ENCODE measurements around the gene STAP1. TPM values are rescaled to one million over a fixed set of nuclear protein-coding genes. Genes with fewer than 3 reads are reported as not detected.
"Not testable (repeated sequence)": the region's sequence is repeated elsewhere in the genome, so short reads cannot be mapped to it uniquely, and the experiment has no call there.

Gene STAP1
- total and polyA plus RNA-seq, 8 donors: 0.10 to 0.50 (median 0.24) TPM; not detected in 1

DNA sequence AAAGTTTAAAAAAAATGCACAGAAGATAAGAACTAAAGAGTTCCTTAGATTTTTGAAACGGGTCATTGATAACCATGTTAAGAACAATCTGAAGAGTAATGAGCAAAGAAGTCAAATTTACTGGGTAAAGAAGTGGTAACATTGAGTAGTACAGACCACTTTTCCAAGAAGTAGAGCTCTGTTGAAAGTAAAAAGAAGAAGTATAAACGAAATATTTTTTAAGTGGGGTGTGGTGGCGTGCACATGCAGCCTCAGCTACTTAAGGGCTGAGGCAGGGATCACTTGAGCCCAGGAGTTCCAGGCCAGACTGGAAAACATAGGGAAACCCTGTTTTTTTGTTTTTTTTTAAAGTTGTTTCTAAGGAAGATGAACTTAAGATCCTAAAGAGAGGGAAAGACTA, 74.0 kb downstream of the STAP1 start:
- TF ChIP-seq, protein P1, sequence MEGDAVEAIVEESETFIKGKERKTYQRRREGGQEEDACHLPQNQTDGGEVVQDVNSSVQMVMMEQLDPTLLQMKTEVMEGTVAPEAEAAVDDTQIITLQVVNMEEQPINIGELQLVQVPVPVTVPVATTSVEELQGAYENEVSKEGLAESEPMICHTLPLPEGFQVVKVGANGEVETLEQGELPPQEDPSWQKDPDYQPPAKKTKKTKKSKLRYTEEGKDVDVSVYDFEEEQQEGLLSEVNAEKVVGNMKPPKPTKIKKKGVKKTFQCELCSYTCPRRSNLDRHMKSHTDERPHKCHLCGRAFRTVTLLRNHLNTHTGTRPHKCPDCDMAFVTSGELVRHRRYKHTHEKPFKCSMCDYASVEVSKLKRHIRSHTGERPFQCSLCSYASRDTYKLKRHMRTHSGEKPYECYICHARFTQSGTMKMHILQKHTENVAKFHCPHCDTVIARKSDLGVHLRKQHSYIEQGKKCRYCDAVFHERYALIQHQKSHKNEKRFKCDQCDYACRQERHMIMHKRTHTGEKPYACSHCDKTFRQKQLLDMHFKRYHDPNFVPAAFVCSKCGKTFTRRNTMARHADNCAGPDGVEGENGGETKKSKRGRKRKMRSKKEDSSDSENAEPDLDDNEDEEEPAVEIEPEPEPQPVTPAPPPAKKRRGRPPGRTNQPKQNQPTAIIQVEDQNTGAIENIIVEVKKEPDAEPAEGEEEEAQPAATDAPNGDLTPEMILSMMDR (IDR thresholded peaks at IDR 0.05): no peak
- intact Hi-C loops (cut with DNase I): no loop called here
- peaks cover 0 to 88% of the 10 kb centered on the region in 2 donors for H3K36me3 ChIP-seq

DNA sequence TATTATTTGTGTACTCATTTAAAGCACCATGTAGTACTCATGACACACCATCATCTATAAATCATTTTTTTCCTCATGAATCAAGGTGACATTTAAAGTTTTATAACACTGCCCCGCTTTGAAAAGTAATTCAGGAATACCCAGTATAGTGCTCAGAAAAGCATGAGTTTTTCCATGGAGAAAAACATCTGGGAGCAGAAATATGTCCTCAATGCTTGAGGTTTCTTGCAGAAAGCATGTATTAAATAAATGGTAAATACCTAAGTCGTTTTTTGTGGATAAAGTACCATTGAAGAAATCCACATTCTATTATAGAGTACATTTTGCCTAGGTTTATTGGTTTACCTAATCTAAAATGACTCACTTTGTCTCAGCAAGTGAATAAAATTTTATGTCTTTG, 76.2 kb downstream of the STAP1 start:
- Histone ChIP-seq H3K27ac (no peak overlapping the region), H3K9me3 (no peaks in the 10 kb centered on the region), H3K27me3 (no peaks in the 10 kb centered on the region), H3K36me3 (peaks cover 0 to 85% of the 10 kb centered on the region in 2 donors), H3K4me3 (no peak overlapping the region), H3K4me1 (no peaks in the 10 kb centered on the region)
- no peak for DNase-seq
- intact Hi-C loops (cut with DNase I): no loop called here
- no peak for ATAC-seq
- TF ChIP-seq, protein P1 (IDR thresholded peaks at IDR 0.05): no peak

More for the DNA sequence above, 74.0 kb downstream of the STAP1 start:
- no peak for DNase-seq
- peak; percentile 44 for ATAC-seq
- Histone ChIP-seq H3K4me3 (no peak overlapping the region), H3K27ac (no peak overlapping the region), H3K27me3 (no peaks in the 10 kb centered on the region), H3K4me1 (no peaks in the 10 kb centered on the region), H3K9me3 (no peaks in the 10 kb centered on the region)

DNA sequence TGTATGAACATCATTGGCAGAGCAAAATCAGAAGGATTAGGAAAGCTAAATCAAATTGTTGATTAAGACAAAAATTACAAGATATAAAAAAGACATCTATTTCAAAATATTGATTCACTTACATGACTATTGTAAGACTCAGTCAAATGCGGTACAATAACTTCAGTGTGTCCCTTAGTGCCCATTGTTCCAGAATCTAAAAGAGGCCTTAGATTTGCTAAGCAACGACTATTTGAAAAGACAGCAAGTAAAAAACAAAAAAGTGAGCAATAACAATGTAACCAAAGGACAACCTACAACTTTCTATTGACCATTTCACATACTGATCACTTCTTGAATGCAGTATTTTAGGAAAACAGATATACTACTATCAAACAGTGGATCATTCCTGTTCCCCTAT, 76.8 kb downstream of the STAP1 start:
- Histone ChIP-seq H3K9me3 (no peaks in the 10 kb centered on the region), H3K4me1 (no peaks in the 10 kb centered on the region), H3K36me3 (peaks cover 0 to 80% of the 10 kb centered on the region in 2 donors), H3K27me3 (no peaks in the 10 kb centered on the region), H3K4me3 (no peak overlapping the region), H3K27ac (no peak overlapping the region)
- intact Hi-C loops (cut with DNase I): no loop called here
- ATAC-seq: no peak
- TF ChIP-seq, protein P1 (IDR thresholded peaks at IDR 0.05): no peak
- no peak for DNase-seq

DNA sequence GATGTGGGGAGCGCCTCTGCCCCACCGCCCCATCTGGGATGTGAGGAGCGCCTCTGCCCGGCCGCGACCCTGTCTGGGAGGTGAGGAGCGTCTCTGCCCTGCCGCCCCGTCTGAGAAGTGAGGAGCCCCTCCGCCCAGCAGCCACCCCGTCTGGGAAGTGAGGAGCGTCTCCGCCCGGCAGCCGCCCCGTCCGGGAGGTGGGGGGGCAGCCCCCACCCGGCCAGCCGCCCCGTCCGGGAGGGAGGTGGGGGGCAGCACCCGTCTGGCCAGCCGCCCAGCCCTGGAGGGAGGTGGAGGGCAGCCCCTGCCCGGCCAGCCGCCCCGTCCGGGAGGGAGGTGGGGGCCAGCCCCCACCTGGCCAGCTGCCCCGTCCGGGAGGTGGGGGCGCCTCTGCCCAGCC, 78.5 kb downstream of the STAP1 start:
- peaks cover 3 to 63% of the 10 kb centered on the region in 2 donors for H3K36me3 ChIP-seq

DNA sequence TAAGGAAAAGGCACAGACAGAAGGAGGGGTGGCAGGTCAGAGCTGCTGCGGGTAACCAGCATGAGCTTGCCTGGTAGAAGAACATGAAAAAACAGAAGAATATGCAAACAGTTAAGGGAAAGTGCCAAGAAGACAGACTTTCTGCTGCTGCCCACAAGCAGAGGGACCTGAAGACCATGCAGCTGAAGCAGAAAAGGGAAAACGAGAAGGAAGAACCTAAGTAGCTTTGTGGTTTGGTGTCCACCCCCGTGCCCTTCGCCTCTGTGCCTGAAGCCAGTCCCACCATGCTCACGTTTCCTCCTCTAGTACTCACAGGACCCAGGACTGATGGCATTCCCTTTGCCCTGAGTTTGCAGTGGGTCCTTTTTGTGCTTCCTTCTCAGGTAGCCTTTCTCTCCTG, 79.6 kb downstream of the STAP1 start:
- intact Hi-C loops (cut with DNase I): no loop called here
- peaks cover 3 to 51% of the 10 kb centered on the region in 2 donors for H3K36me3 ChIP-seq
- no peaks in the 10 kb centered on the region for H3K27me3 ChIP-seq
- H3K27ac ChIP-seq: no peak overlapping the region
- no peaks in the 10 kb centered on the region for H3K4me1 ChIP-seq
- TF ChIP-seq, protein P1 (IDR thresholded peaks at IDR 0.05): no peak
- DNase-seq (no peak), ATAC-seq (no peak)
- H3K9me3 ChIP-seq: no peaks in the 10 kb centered on the region
- no peak overlapping the region for H3K4me3 ChIP-seq

More for the DNA sequence above, 78.5 kb downstream of the STAP1 start:
- H3K9me3 ChIP-seq; ATAC-seq; H3K4me1 ChIP-seq; H3K27me3 ChIP-seq; H3K4me3 ChIP-seq; H3K27ac ChIP-seq; intact Hi-C loops (cut with DNase I): not testable (repeated sequence)
- DNase-seq: peak in 1 of 4 donors; percentile 50

DNA sequence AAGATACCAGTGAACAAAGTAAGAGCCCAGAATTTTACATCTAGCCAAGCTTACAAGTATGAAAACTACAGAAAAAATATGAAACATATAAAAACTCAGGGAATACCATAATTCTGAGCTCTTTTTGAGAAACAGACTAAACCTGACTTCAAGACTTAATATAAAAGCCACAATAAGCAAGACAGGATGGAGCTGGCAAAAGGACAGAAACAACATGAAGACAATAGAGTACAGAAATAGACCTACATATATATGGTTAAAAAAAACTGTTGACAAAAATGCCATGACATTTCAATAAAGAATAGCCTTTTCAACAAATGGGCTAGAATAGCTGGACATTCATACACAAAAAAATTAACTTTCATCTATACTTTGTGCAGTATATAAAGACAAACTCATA, 93.0 kb downstream of the STAP1 start:
- H3K4me1 ChIP-seq: no peaks in the 10 kb centered on the region
- H3K27me3 ChIP-seq: no peaks in the 10 kb centered on the region
- DNase-seq (no peak), ATAC-seq (no peak)
- intact Hi-C loops (cut with DNase I): no loop called here
- no peak overlapping the region for H3K27ac ChIP-seq
- H3K9me3 ChIP-seq: no peaks in the 10 kb centered on the region
- TF ChIP-seq, protein P1 (IDR thresholded peaks at IDR 0.05): no peak
- no peak overlapping the region for H3K4me3 ChIP-seq
- peaks cover 0 to 60% of the 10 kb centered on the region in 2 donors for H3K36me3 ChIP-seq
